SU-DHL-6 (cell line): ENCODE data around the gene POMP.

Source experiments
- CTCF ChIP-seq: fragments of 200-600 bp; sonication (generic); IDR thresholded peaks from one replicate; pipeline ENCODE4 v1.5.1; 2017; ENCODE audit warnings: antibody characterized with exemption, mild to moderate bottlenecking, low read length, moderate library complexity; ENCODE audit not compliant: insufficient read depth, poor library complexity, severe bottlenecking
- EZH2phosphoT487 ChIP-seq: fragments of 200-600 bp; sonication (generic), shearing (Covaris generic); conservative IDR thresholded peaks from 2 replicates; pipeline ENCODE4 v1.6.1; 2018; ENCODE audit warnings: mild to moderate bottlenecking, antibody characterized with exemption, low read length, moderate library complexity, mixed read lengths

DNA sequence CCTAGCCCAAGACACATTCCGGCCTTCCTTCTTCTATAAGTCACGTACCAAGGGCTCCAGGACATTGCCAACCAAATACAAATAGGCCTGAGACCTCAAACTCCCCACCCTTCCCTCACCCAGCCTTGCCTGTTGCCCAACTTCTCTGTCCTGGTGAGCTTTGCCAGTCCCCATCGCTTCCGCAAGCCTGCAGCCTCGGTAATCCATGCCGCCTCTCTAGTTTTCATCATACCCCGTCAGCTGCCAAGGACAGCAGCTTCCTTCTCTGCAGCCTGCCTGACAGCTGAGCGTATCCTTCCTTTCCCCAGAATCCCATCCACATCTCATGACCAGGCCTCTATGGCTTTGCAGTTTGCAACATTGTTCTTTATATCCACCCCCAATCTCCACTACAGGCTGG lies 36.6 kb upstream of the POMP start:
- TF ChIP-seq CTCF (no peak), EZH2phosphoT487 (no peak)
